Activated T-helper 1 cell treated with anti-CD3 and anti-CD28 coated beads, Interleukin-12 subunit alpha, Interleukin-12 subunit beta, Interleukin-2, Interleukin-4 antibody, amounts not matched to agents 30 ng/mL and 10 ng/mL and 1 ng/mL, durations not matched to agents 14 hours and 24 hours and 36 hours (primary cell): ENCODE results near the gene IMMP2L. TPM values are rescaled to one million over a fixed set of nuclear protein-coding genes. Genes with fewer than 3 reads are reported as not detected.

ENCODE experiments used
- DNase-seq: peaks from one replicate; pipeline ENCODE4 v3.0.0; 2021; ENCODE audit warnings: low spot score
- H3K27ac Mint-ChIP-seq: one replicate; pipeline ENCODE4 v1.8.0; 2021; ENCODE audit warnings: mild to moderate bottlenecking, mixed read lengths
- H3K27me3 Mint-ChIP-seq: one replicate; pipeline ENCODE4 v1.8.0; 2022; ENCODE audit warnings: mild to moderate bottlenecking, moderate library complexity, mixed read lengths; ENCODE audit not compliant: insufficient read depth
- H3K36me3 Mint-ChIP-seq: one replicate; pipeline ENCODE4 v1.8.0; 2021; ENCODE audit warnings: low read depth, mixed read lengths
- H3K4me1 Mint-ChIP-seq: one replicate; pipeline ENCODE4 v1.8.0; 2021; ENCODE audit warnings: low read depth, mixed read lengths
- H3K4me3 Mint-ChIP-seq: one replicate; pipeline ENCODE4 v1.8.0; 2021; ENCODE audit warnings: mild to moderate bottlenecking, moderate library complexity, mixed read lengths
- H3K9me3 Mint-ChIP-seq: one replicate; pipeline ENCODE4 v1.8.0; 2021; ENCODE audit warnings: mixed read lengths
- intact Hi-C: fragments of 100-400 bp; cut with micrococcal nuclease; formaldehyde crosslinking; loops from one replicate; pipeline ENCODE4 v1.15.1; 2024
- total RNA-seq: library from RNA; stranded (reverse); gene quantifications from 2 replicates; pipeline ENCODE4 v1.2.3, GENCODE V29; 2022

IMMP2L gene
- total RNA-seq, 1 donor from 2014 or later: 11.3 TPM

- H3K36me3 Mint-ChIP-seq: no peaks in the 10 kb centered on the region
- H3K27ac Mint-ChIP-seq: no peak overlapping the region
- no peaks in the 10 kb centered on the region for H3K4me1 Mint-ChIP-seq
- intact Hi-C loops: no loop called here
- no peak for DNase-seq
- peaks cover 7% of the 10 kb centered on the region for H3K27me3 Mint-ChIP-seq
- H3K4me3 Mint-ChIP-seq: no peak overlapping the region
- H3K9me3 Mint-ChIP-seq: no peaks in the 10 kb centered on the region
Measured at GRCh38 chr7:110637252-110637651, 925.0 kb downstream of the IMMP2L start.

DNA sequence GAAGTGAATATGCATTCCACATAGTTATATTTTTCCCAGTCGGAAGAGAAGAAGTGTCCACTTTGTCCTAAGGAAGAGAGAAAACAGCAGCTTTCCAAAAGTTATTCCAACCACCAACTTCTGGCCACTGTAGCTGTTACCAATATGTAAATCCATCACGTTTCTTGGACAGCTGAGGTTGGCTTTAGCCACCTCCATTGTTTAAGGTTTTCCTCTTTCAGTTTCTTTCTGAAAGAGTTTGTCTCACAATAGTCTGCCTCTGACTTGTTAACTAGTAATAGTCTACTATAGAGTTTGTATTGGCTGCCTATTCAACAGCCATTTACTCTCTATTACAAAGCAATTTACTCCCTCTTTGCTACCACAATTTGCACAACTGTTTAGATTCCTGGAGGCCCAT lies 929.0 kb downstream of the IMMP2L start:
- no peak overlapping the region for H3K4me3 Mint-ChIP-seq
- peaks cover 2% of the 10 kb centered on the region for H3K27me3 Mint-ChIP-seq
- no peak overlapping the region for H3K27ac Mint-ChIP-seq
- intact Hi-C loops: no loop called here
- DNase-seq: no peak
- no peaks in the 10 kb centered on the region for H3K36me3 Mint-ChIP-seq
- no peaks in the 10 kb centered on the region for H3K4me1 Mint-ChIP-seq
- no peaks in the 10 kb centered on the region for H3K9me3 Mint-ChIP-seq

GRCh38 chr7:110626414-110626813 lies 935.9 kb downstream of the IMMP2L start:
- Mint-ChIP-seq H3K4me3 (no peak overlapping the region), H3K4me1 (no peaks in the 10 kb centered on the region), H3K9me3 (no peaks in the 10 kb centered on the region), H3K27ac (no peak overlapping the region), H3K27me3 (no peaks in the 10 kb centered on the region), H3K36me3 (no peaks in the 10 kb centered on the region)
- intact Hi-C loops: no loop called here
- no peak for DNase-seq

- no peak for DNase-seq
- no peak overlapping the region for H3K27ac Mint-ChIP-seq
- H3K4me3 Mint-ChIP-seq: no peak overlapping the region
- no peaks in the 10 kb centered on the region for H3K9me3 Mint-ChIP-seq
- intact Hi-C loops: no loop called here
- no peaks in the 10 kb centered on the region for H3K36me3 Mint-ChIP-seq
- H3K27me3 Mint-ChIP-seq: no peaks in the 10 kb centered on the region
- no peaks in the 10 kb centered on the region for H3K4me1 Mint-ChIP-seq
Measured at GRCh38 chr7:110625294-110625693, 937.0 kb downstream of the IMMP2L start.

DNA sequence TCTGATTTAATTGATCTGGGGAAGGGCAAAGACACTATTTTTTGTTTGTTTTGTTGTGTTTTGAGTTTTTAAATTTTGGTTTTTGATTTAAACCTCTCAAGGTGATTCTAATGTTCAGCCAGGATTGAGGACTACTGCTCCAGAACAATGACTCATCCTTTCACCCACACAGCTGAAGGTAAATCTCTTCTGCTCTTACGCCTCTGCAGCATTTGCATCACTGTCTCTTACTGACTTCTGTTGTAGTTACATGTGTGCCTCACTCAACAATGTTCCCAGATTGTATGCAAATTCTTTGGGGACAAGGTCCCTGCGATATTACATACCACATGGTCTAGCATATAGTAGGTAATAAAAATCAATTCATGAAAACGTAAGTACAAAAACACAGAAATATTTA lies 938.9 kb downstream of the IMMP2L start:
- H3K27ac Mint-ChIP-seq: no peak overlapping the region
- H3K9me3 Mint-ChIP-seq: no peaks in the 10 kb centered on the region
- H3K36me3 Mint-ChIP-seq: no peaks in the 10 kb centered on the region
- H3K4me1 Mint-ChIP-seq: no peaks in the 10 kb centered on the region
- no peak for DNase-seq
- H3K27me3 Mint-ChIP-seq: peaks cover 3% of the 10 kb centered on the region
- intact Hi-C loops: no loop called here
- H3K4me3 Mint-ChIP-seq: no peak overlapping the region

- no peaks in the 10 kb centered on the region for H3K4me1 Mint-ChIP-seq
Measured at GRCh38 chr7:110621289-110621688, 941.0 kb downstream of the IMMP2L start.

DNA sequence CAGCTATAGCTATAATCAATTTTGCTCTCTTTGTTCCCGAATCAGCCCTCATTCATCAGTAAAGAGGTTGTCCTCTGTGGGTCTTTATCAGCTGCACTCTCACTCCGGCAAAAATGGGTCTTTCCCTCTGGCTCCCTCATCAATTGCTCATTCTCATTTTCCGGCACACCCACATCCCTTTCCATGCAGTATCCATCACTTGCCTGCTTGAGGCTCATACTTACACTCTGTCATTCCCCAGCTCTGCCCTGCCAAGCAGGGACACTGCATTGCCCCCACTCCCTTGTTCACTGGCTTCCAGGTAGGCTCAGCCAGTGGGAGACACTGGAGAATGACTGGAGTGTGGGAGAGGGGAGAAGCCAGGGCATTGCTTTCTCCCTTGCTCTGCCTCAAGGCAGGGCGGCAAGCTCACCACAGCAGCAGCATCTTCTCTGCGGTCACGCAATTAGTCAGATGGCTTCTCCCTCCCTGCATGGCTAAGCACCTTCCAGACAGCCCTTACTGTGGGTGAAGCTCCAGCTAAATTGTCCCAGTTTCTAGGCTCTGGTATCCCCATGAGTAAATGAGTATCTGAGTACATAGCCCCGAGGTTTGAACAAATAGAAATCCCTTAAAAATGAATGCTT lies 942.1 kb downstream of the IMMP2L start:
- intact Hi-C loops: no loop called here
- no peaks in the 10 kb centered on the region for H3K4me1 Mint-ChIP-seq
- H3K27me3 Mint-ChIP-seq: peaks cover 5% of the 10 kb centered on the region

More at GRCh38 chr7:110621289-110621688, 941.0 kb downstream of the IMMP2L start:
- intact Hi-C loops: no loop called here
- no peak overlapping the region for H3K27ac Mint-ChIP-seq
- H3K4me3 Mint-ChIP-seq: no peak overlapping the region
- H3K27me3 Mint-ChIP-seq: peaks cover 5% of the 10 kb centered on the region
- no peaks in the 10 kb centered on the region for H3K9me3 Mint-ChIP-seq
- no peaks in the 10 kb centered on the region for H3K36me3 Mint-ChIP-seq
- no peak for DNase-seq

More for the DNA sequence above, 942.1 kb downstream of the IMMP2L start:
- Mint-ChIP-seq H3K36me3 (no peaks in the 10 kb centered on the region), H3K9me3 (no peaks in the 10 kb centered on the region), H3K27ac (no peak overlapping the region), H3K4me3 (no peak overlapping the region)
- DNase-seq: no peak
